ENCODE results near the gene USP28. TPM values are rescaled to one million over a fixed set of nuclear protein-coding genes. Genes with fewer than 3 reads are reported as not detected.
"Not testable (repeated sequence)": the region's sequence is repeated elsewhere in the genome, so short reads cannot be mapped to it uniquely, and the experiment has no call there.

The USP28 gene
- 88.4 and 142 TPM in 2 replicates for total RNA-seq (2014; rRNA removed; shearing (Covaris generic))

GRCh38 chr11:113875234-113876073 lies at the start of gene USP28:
Gene USP28, minus strand, starts transcription at chr11:113875572. Its CDS starts 71 bp downstream, at chr11:113875501.
- H3K4me3 ChIP-seq (ENCODE audit: insufficient read depth, low read depth, low read length): peak within 1 kb of the TSS; percentile 75
- DNase-seq: peak; percentile 99
- H3K27me3 ChIP-seq (ENCODE audit: control insufficient read depth, insufficient read depth, low read length): no peaks in the 10 kb centered on the region
- peaks cover 9% of the 10 kb centered on the region for H3K36me3 ChIP-seq (replicated peaks; ENCODE audit: control insufficient read depth, insufficient read depth, low read length)

- DNase-seq: no peak
- Histone ChIP-seq H3K4me3 (ENCODE audit: insufficient read depth, low read depth, low read length) (no peak overlapping the region), H3K27me3 (ENCODE audit: control insufficient read depth, insufficient read depth, low read length) (no peaks in the 10 kb centered on the region), H3K36me3 (replicated peaks; ENCODE audit: control insufficient read depth, insufficient read depth, low read length) (no peaks in the 10 kb centered on the region)
Measured at GRCh38 chr11:113923572-113923971, 48.2 kb upstream of the USP28 start.

DNA sequence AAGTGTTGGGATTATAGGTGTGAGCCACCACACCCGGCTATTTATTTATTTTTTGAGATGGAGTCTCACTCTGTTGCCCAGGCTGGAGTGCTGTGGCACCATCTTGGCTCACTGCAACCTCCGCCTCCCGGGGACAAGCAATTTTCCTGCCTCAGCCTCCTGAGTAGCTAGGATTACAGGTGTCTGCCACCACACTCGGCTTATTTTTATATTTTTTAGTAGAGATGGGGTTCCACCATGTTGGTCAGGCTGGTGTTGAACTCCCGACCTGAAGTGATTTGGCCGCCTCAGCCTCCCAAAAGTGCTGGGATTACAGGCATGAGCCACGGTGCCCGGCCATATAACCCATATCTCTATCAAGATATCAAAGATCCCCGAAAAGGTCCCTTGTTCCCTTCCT lies 36.1 kb upstream of the USP28 start:
- H3K27me3 ChIP-seq (ENCODE audit: control insufficient read depth, insufficient read depth, low read length); H3K36me3 ChIP-seq (replicated peaks; ENCODE audit: control insufficient read depth, insufficient read depth, low read length); DNase-seq; H3K4me3 ChIP-seq (ENCODE audit: insufficient read depth, low read depth, low read length): not testable (repeated sequence)

- DNase-seq: no peak
- Histone ChIP-seq H3K4me3 (ENCODE audit: insufficient read depth, low read depth, low read length) (no peak overlapping the region), H3K27me3 (ENCODE audit: control insufficient read depth, insufficient read depth, low read length) (no peaks in the 10 kb centered on the region)
Measured at GRCh38 chr11:113908098-113908497, 32.7 kb upstream of the USP28 start.

DNA sequence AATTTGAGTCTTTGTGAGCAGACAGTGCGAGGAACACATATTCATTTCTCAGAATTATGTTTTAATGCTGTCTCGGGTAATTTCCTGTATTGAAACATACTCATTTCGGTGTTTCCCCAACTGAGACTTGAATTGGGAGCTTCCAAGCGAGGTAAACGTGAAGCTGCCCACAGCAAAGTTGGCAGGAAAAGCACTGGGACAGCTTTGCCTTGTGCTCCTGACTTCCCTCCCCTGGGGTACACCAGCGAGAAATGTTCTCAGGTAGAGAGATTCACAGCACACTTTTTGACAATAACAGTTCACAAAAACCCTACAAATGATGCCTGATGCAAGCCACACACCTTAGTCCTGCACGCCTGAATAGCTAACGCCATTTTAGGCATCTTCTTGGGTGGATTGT lies 32.3 kb upstream of the USP28 start:
- Histone ChIP-seq H3K4me3 (ENCODE audit: insufficient read depth, low read depth, low read length) (no peak overlapping the region), H3K36me3 (replicated peaks; ENCODE audit: control insufficient read depth, insufficient read depth, low read length) (no peaks in the 10 kb centered on the region), H3K27me3 (ENCODE audit: control insufficient read depth, insufficient read depth, low read length) (no peaks in the 10 kb centered on the region)
- DNase-seq: no peak

More at GRCh38 chr11:113908098-113908497, 32.7 kb upstream of the USP28 start:
- H3K36me3 ChIP-seq (replicated peaks; ENCODE audit: control insufficient read depth, insufficient read depth, low read length): no peaks in the 10 kb centered on the region

GRCh38 chr11:113907152-113907551 lies 31.8 kb upstream of the USP28 start:
- Histone ChIP-seq H3K27me3 (ENCODE audit: control insufficient read depth, insufficient read depth, low read length) (no peaks in the 10 kb centered on the region), H3K4me3 (ENCODE audit: insufficient read depth, low read depth, low read length) (no peak overlapping the region), H3K36me3 (replicated peaks; ENCODE audit: control insufficient read depth, insufficient read depth, low read length) (no peaks in the 10 kb centered on the region)
- DNase-seq: no peak

DNA sequence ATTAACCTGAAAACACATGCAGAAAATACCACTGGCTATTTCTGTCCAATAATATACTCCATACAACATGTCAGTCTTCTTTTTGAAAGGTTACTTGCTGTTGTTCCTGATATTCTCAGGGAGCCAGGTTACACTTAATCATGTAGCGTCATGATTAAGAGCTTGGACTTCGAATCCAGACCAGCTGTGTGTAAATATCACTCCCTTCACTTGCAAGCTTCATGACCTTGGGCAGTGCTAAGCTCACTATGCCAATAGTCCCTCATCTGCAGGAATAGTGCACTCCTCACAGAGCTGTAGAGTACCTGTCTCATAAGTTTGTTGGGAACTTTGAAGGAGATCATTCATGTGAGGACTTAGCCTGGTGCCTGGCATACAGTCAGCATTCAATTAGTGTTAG lies 31.1 kb upstream of the USP28 start:
- DNase-seq: no peak
- no peaks in the 10 kb centered on the region for H3K36me3 ChIP-seq (replicated peaks; ENCODE audit: control insufficient read depth, insufficient read depth, low read length)

GRCh38 chr11:113906038-113906437 lies 30.7 kb upstream of the USP28 start:
- peak; percentile 56 for DNase-seq
- Histone ChIP-seq H3K4me3 (ENCODE audit: insufficient read depth, low read depth, low read length) (no peak overlapping the region), H3K27me3 (ENCODE audit: control insufficient read depth, insufficient read depth, low read length) (no peaks in the 10 kb centered on the region), H3K36me3 (replicated peaks; ENCODE audit: control insufficient read depth, insufficient read depth, low read length) (no peaks in the 10 kb centered on the region)

More for the DNA sequence above, 31.1 kb upstream of the USP28 start:
- Histone ChIP-seq H3K27me3 (ENCODE audit: control insufficient read depth, insufficient read depth, low read length) (no peaks in the 10 kb centered on the region), H3K4me3 (ENCODE audit: insufficient read depth, low read depth, low read length) (no peak overlapping the region)

- H3K36me3 ChIP-seq (replicated peaks; ENCODE audit: control insufficient read depth, insufficient read depth, low read length): no peaks in the 10 kb centered on the region
- H3K27me3 ChIP-seq (ENCODE audit: control insufficient read depth, insufficient read depth, low read length): no peaks in the 10 kb centered on the region
- no peak within 1 kb of the TSS for H3K4me3 ChIP-seq (ENCODE audit: insufficient read depth, low read depth, low read length)
- DNase-seq: no peak
Measured at GRCh38 chr11:113904379-113905101, 29.2 kb upstream of the USP28 start, which contains the start of gene HTR3B. Gene HTR3B, plus strand, starts transcription at chr11:113904796. Its CDS starts 138 bp downstream, at chr11:113904934.

DNA sequence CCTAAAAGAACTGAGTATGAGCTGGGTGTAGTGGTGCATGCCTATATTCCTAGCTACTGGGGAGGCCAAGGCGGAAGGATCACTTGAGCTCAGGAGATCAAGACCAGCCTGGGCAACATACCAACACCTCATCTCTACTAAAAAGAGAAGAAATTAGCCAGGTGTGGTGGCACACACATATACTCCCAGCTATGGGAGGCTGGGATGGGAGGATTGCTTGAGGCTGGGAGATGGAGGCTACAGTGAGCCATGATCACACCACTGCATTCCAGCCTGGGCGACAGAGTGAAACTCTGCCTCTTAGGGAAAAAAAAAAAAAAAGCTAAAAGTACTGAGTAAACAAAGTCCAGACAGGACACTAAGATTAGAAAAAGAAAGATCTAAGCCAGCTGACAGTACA lies 25.8 kb upstream of the USP28 start:
- no peaks in the 10 kb centered on the region for H3K27me3 ChIP-seq (ENCODE audit: control insufficient read depth, insufficient read depth, low read length)
- no peaks in the 10 kb centered on the region for H3K36me3 ChIP-seq (replicated peaks; ENCODE audit: control insufficient read depth, insufficient read depth, low read length)
- H3K4me3 ChIP-seq (ENCODE audit: insufficient read depth, low read depth, low read length): no peak overlapping the region
- DNase-seq: no peak

DNA sequence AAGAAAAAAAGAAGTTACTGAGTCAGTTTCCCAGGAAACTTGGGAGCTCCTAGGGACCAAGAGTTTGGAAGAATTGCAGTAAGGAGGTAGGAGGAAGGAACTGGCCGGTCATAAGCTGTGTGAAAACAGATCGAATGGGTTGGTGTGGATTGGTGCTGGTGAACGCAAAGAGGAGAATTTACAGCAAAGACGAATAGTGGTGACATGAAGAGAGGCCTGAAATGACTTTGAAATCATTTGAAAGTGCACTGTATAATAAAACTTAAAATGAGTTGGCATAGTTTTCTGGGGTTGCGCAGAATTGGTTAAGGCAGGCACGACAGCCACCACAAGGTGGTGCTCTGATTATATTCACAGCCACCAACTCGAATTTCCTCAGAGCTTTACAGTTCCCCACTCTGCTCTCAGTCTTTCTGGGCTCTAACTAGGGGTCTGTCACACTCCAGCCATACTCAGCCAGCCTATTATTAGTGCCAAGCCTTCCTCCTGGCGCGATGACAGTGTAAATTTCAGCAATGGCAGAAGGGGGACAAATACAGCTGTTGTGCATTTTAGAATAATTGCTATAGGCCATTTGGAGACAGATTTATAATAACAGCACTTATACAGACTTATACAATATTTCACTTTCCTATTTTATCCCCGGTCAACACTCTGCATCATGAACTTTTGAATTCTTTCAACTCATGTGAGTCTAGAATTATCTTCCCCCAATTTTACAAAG lies 20.9 kb upstream of the USP28 start:
- no peaks in the 10 kb centered on the region for H3K36me3 ChIP-seq (replicated peaks; ENCODE audit: control insufficient read depth, insufficient read depth, low read length)
- DNase-seq: no peak
- no peaks in the 10 kb centered on the region for H3K27me3 ChIP-seq (ENCODE audit: control insufficient read depth, insufficient read depth, low read length)
- H3K4me3 ChIP-seq (ENCODE audit: insufficient read depth, low read depth, low read length): no peak overlapping the region

DNA sequence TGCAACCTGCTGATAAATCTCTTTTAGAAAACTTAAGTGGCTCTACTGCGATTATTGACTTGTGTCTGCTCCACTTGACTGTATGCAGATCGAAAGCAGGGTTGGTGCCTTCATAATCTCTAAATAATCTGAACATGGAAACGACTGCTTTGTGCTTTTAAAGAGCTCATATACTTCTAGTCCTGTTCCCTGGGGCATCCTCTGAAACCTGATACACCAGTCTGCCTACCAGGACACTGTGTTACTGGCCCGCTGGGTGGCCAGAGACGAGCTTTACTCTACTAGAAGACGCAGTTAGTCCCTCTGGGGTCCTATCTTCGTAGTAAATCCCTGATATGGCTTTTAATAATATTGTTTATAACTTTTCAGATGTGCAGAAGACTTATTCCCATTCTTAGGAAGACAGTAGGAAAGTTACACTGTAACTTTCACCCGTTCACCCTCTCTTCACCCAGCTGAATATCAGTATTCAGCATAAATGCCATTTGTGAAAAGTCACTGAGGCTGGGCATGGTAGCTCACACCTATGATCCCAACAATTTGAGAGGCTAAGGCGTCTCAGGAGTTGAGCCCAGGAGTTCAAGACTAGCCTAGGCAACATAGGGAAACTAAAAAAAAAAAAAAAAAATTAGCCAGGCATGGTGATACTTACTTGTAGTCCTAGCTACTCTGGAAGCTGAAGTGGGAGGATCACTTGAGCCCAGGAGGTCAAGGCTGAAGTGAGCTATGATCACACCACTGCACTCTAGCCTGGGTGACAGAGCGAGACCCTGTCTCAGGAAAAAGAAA lies 20.2 kb upstream of the USP28 start:
- no peak overlapping the region for H3K4me3 ChIP-seq (ENCODE audit: insufficient read depth, low read depth, low read length)
- DNase-seq: peak; percentile 49
- H3K27me3 ChIP-seq (ENCODE audit: control insufficient read depth, insufficient read depth, low read length): no peaks in the 10 kb centered on the region
- no peaks in the 10 kb centered on the region for H3K36me3 ChIP-seq (replicated peaks; ENCODE audit: control insufficient read depth, insufficient read depth, low read length)

GRCh38 chr11:113894421-113894996 lies 19.1 kb upstream of the USP28 start:
- Histone ChIP-seq H3K36me3 (replicated peaks; ENCODE audit: control insufficient read depth, insufficient read depth, low read length) (no peaks in the 10 kb centered on the region), H3K27me3 (ENCODE audit: control insufficient read depth, insufficient read depth, low read length) (no peaks in the 10 kb centered on the region), H3K4me3 (ENCODE audit: insufficient read depth, low read depth, low read length) (no peak overlapping the region)
- no peak for DNase-seq

GRCh38 chr11:113888848-113889247 lies 13.5 kb upstream of the USP28 start:
- DNase-seq: no peak
- H3K27me3 ChIP-seq (ENCODE audit: control insufficient read depth, insufficient read depth, low read length): no peaks in the 10 kb centered on the region
- H3K4me3 ChIP-seq (ENCODE audit: insufficient read depth, low read depth, low read length): no peak overlapping the region
- no peaks in the 10 kb centered on the region for H3K36me3 ChIP-seq (replicated peaks; ENCODE audit: control insufficient read depth, insufficient read depth, low read length)

All from H7 (cell line).